HEK293 (cell line): ENCODE results near the gene PARP9.

Experiments used
- GLI2 ChIP-seq: fragments of 450-650 bp; formaldehyde crosslinking; IDR thresholded peaks from 2 replicates; pipeline ENCODE4; 2017; ENCODE audit warnings: missing biosample characterization, missing genetic modification characterization, low read depth, borderline replicate concordance
- GLI4 ChIP-seq: fragments of 450-650 bp; formaldehyde crosslinking; IDR thresholded peaks from 2 replicates; pipeline ENCODE4 v1.5.1; 2016; ENCODE audit warnings: missing biosample characterization, missing genetic modification characterization
- KLF1 ChIP-seq: fragments of 450-650 bp; formaldehyde crosslinking; IDR thresholded peaks from 2 replicates; pipeline ENCODE4 v1.5.1; 2016; ENCODE audit warnings: missing biosample characterization, missing genetic modification characterization
- KLF10 ChIP-seq: fragments of 450-650 bp; IDR thresholded peaks from 2 replicates; pipeline ENCODE4 v1.5.1; 2018; ENCODE audit warnings: missing biosample characterization, mild to moderate bottlenecking, missing genetic modification characterization
- PRDM4 ChIP-seq: fragments of 450-650 bp; formaldehyde crosslinking; IDR thresholded peaks from 2 replicates; pipeline ENCODE4 v1.5.1; 2017; ENCODE audit warnings: missing biosample characterization, missing genetic modification characterization
- SCRT2 ChIP-seq: fragments of 450-650 bp; formaldehyde crosslinking; IDR thresholded peaks from 2 replicates; pipeline ENCODE4 v1.5.1; 2016; ENCODE audit warnings: missing biosample characterization, missing genetic modification characterization
- YY2 ChIP-seq: fragments of 450-650 bp; formaldehyde crosslinking; IDR thresholded peaks from 2 replicates; pipeline ENCODE4 v1.5.1; 2016; ENCODE audit warnings: missing biosample characterization, missing genetic modification characterization
- ZBTB11 ChIP-seq: fragments of 450-650 bp; formaldehyde crosslinking; conservative IDR thresholded peaks from 2 replicates; pipeline ENCODE4 v1.5.1; 2016; ENCODE audit warnings: low read depth, missing biosample characterization, missing genetic modification characterization
- ZBTB20 ChIP-seq: fragments of 450-650 bp; formaldehyde crosslinking; IDR thresholded peaks from 2 replicates; pipeline ENCODE4 v1.5.1; 2016; ENCODE audit warnings: missing biosample characterization, missing genetic modification characterization
- ZNF140 ChIP-seq: fragments of 450-650 bp; formaldehyde crosslinking; IDR thresholded peaks from 2 replicates; pipeline ENCODE4 v1.5.1; 2016; ENCODE audit warnings: missing biosample characterization, missing genetic modification characterization
- ZNF146 ChIP-seq: fragments of 450-650 bp; formaldehyde crosslinking; IDR thresholded peaks from 2 replicates; pipeline ENCODE4 v1.5.1; 2016; ENCODE audit warnings: missing biosample characterization, missing genetic modification characterization
- ZNF174 ChIP-seq: fragments of 450-650 bp; formaldehyde crosslinking; IDR thresholded peaks from 2 replicates; pipeline ENCODE4 v1.5.0; 2017; ENCODE audit warnings: missing biosample characterization, mild to moderate bottlenecking, missing genetic modification characterization
- ZNF175 ChIP-seq: fragments of 450-650 bp; formaldehyde crosslinking; IDR thresholded peaks from 2 replicates; pipeline ENCODE4 v1.5.1; 2016; ENCODE audit warnings: missing biosample characterization, missing genetic modification characterization
- ZNF223 ChIP-seq: fragments of 450-650 bp; formaldehyde crosslinking; IDR thresholded peaks from 2 replicates; pipeline ENCODE4 v1.5.1; 2016; ENCODE audit warnings: missing biosample characterization, missing genetic modification characterization
- ZNF311 ChIP-seq: fragments of 450-650 bp; formaldehyde crosslinking; IDR thresholded peaks from 2 replicates; pipeline ENCODE4 v1.5.1; 2017; ENCODE audit warnings: missing biosample characterization, missing genetic modification characterization, borderline replicate concordance
- ZNF324 ChIP-seq: fragments of 450-650 bp; formaldehyde crosslinking; IDR thresholded peaks from 2 replicates; pipeline ENCODE4 v1.5.1; 2016; ENCODE audit warnings: missing biosample characterization, missing genetic modification characterization
- ZNF433 ChIP-seq: fragments of 450-650 bp; formaldehyde crosslinking; IDR thresholded peaks from 2 replicates; pipeline ENCODE4 v1.5.1; 2016; ENCODE audit warnings: missing biosample characterization, missing genetic modification characterization, low read depth
- ZNF544 ChIP-seq: fragments of 450-650 bp; formaldehyde crosslinking; IDR thresholded peaks from 2 replicates; pipeline ENCODE4 v1.5.0; 2017; ENCODE audit warnings: missing biosample characterization, missing genetic modification characterization
- ZNF571 ChIP-seq: fragments of 450-650 bp; formaldehyde crosslinking; IDR thresholded peaks from 2 replicates; pipeline ENCODE4 v1.5.0; 2017; ENCODE audit warnings: missing biosample characterization, missing genetic modification characterization
- ZNF654 ChIP-seq: fragments of 450-650 bp; formaldehyde crosslinking; IDR thresholded peaks from 2 replicates; pipeline ENCODE4 v1.5.1; 2016; ENCODE audit warnings: low read depth, missing biosample characterization, missing genetic modification characterization
- ZNF658 ChIP-seq: fragments of 450-650 bp; formaldehyde crosslinking; IDR thresholded peaks from 2 replicates; pipeline ENCODE4; 2016; ENCODE audit warnings: missing biosample characterization, missing genetic modification characterization
- ZNF707 ChIP-seq: fragments of 450-650 bp; formaldehyde crosslinking; IDR thresholded peaks from 2 replicates; pipeline ENCODE4 v1.5.1; 2016; ENCODE audit warnings: missing biosample characterization, missing genetic modification characterization
- ZNF791 ChIP-seq: fragments of 450-650 bp; formaldehyde crosslinking; IDR thresholded peaks from 2 replicates; pipeline ENCODE4 v1.5.1; 2016; ENCODE audit warnings: missing biosample characterization, missing genetic modification characterization
- ZNF843 ChIP-seq: fragments of 450-650 bp; formaldehyde crosslinking; IDR thresholded peaks from 2 replicates; pipeline ENCODE4 v1.5.1; 2016; ENCODE audit warnings: missing biosample characterization, missing genetic modification characterization
- ZSCAN30 ChIP-seq: fragments of 450-650 bp; IDR thresholded peaks from 2 replicates; pipeline ENCODE4 v1.5.1; 2018; ENCODE audit warnings: missing biosample characterization, mild to moderate bottlenecking, missing genetic modification characterization, moderate library complexity
- TF ChIP-seq, protein P1 (sequence below): fragments of 450-650 bp; formaldehyde crosslinking; IDR thresholded peaks from 2 replicates; pipeline ENCODE4 v1.5.1; 2016; ENCODE audit warnings: missing biosample characterization, missing genetic modification characterization
- TF ChIP-seq, protein P2 (sequence below): fragments of 450-650 bp; formaldehyde crosslinking; IDR thresholded peaks from 2 replicates; pipeline ENCODE4 v1.5.1; 2016; ENCODE audit warnings: missing biosample characterization, missing genetic modification characterization
- TF ChIP-seq, protein P3 (sequence below): fragments of 450-650 bp; formaldehyde crosslinking; IDR thresholded peaks from 2 replicates; pipeline ENCODE4 v1.5.1; 2016; ENCODE audit warnings: missing biosample characterization, missing genetic modification characterization
- TF ChIP-seq, protein P4 (sequence below): fragments of 450-650 bp; formaldehyde crosslinking; IDR thresholded peaks from 2 replicates; pipeline ENCODE4; 2016; ENCODE audit warnings: missing biosample characterization, missing genetic modification characterization

Gene PARP9

GRCh38 chr3:122514123-122515019 is 49.7 kb downstream of the PARP9 start, which contains the start of gene KPNA1 (continued):
- TF ChIP-seq ZNF843 (tag by site-specific recombination) (no peak), SCRT2 (no peak), ZNF324 (tag by site-specific recombination) (0 out of 2 replicates have a peak, but pooled peaks have one; percentile 35), ZNF707 (no peak), ZNF791 (tag by site-specific recombination) (no peak), GLI2 (tag by site-specific recombination) (no peak), ZBTB11 (peak; percentile 19; the same call in 1 of the 2 replicates), KLF1 (tag by site-specific recombination) (peak; percentile 66), ZNF654 (no peak), ZNF140 (no peak), YY2 (no peak), ZSCAN30 (peak; percentile 74), ZNF571 (tag by site-specific recombination) (no peak), ZNF223 (tag by site-specific recombination) (peak; percentile 81), ZNF544 (no peak), ZNF146 (tag by site-specific recombination) (no peak), ZNF174 (tag by site-specific recombination) (no peak), PRDM4 (tag by site-specific recombination) (no peak), GLI4 (tag by site-specific recombination) (peak; percentile 74; the same call in 1 of the 2 replicates), ZNF175 (tag by site-specific recombination) (no peak), ZNF658 (tag by site-specific recombination) (no peak), ZNF311 (tag by site-specific recombination) (no peak), KLF10 (tag by site-specific recombination) (peak; percentile 50), ZBTB20 (tag by site-specific recombination) (peak; percentile 89), ZNF433 (tag by site-specific recombination) (no peak)
- TF ChIP-seq, protein P1, sequence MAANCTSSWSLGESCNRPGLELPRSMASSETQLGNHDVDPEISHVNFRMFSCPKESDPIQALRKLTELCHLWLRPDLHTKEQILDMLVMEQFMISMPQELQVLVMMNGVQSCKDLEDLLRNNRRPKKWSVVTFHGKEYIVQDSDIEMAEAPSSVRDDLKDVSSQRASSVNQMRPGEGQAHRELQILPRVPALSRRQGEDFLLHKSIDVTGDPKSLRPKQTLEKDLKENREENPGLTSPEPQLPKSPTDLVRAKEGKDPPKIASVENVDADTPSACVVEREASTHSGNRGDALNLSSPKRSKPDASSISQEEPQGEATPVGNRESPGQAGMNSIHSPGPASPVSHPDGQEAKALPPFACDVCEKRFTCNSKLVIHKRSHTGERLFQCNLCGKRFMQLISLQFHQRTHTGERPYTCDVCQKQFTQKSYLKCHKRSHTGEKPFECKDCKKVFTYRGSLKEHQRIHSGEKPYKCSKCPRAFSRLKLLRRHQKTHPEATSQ, result peak; percentile 84; the same call in 1 of the 2 replicates
- TF ChIP-seq, protein P2, sequence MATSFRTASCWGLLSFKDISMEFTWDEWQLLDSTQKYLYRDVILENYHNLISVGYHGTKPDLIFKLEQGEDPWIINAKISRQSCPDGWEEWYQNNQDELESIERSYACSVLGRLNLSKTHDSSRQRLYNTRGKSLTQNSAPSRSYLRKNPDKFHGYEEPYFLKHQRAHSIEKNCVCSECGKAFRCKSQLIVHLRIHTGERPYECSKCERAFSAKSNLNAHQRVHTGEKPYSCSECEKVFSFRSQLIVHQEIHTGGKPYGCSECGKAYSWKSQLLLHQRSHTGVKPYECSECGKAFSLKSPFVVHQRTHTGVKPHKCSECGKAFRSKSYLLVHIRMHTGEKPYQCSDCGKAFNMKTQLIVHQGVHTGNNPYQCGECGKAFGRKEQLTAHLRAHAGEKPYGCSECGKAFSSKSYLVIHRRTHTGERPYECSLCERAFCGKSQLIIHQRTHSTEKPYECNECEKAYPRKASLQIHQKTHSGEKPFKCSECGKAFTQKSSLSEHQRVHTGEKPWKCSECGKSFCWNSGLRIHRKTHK (tag by site-specific recombination), result no peak
- TF ChIP-seq, protein P3, sequence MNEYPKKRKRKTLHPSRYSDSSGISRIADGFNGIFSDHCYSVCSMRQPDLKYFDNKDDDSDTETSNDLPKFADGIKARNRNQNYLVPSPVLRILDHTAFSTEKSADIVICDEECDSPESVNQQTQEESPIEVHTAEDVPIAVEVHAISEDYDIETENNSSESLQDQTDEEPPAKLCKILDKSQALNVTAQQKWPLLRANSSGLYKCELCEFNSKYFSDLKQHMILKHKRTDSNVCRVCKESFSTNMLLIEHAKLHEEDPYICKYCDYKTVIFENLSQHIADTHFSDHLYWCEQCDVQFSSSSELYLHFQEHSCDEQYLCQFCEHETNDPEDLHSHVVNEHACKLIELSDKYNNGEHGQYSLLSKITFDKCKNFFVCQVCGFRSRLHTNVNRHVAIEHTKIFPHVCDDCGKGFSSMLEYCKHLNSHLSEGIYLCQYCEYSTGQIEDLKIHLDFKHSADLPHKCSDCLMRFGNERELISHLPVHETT, result no peak
- TF ChIP-seq, protein P4, sequence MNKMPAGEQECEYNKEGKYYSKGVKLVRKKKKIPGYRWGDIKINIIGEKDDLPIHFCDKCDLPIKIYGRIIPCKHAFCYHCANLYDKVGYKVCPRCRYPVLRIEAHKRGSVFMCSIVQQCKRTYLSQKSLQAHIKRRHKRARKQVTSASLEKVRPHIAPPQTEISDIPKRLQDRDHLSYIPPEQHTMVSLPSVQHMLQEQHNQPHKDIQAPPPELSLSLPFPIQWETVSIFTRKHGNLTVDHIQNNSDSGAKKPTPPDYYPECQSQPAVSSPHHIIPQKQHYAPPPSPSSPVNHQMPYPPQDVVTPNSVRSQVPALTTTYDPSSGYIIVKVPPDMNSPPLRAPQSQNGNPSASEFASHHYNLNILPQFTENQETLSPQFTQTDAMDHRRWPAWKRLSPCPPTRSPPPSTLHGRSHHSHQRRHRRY (tag by site-specific recombination), result no peak
